Right lobe of liver (tissue), 4 donors: ENCODE measurements around the gene LPIN1.

Source experiments
- POLR2A ChIP-seq: fragments of 450-650 bp; IDR thresholded peaks from one replicate; pipeline ENCODE4 v1.6.1; 2017; ENCODE audit warnings: antibody characterized with exemption, mild to moderate bottlenecking
- TF ChIP-seq, protein P1 (sequence below), 4 donors: fragments of 200-600 bp in 3 of 4; fragments of 450-650 bp in 1 of 4; IDR thresholded peaks; one replicate each; pipeline versions ENCODE4 v1.5.1 to v1.8.0; 2016 to 2022; ENCODE audit warnings: antibody characterized with exemption in 4 of 4, mild to moderate bottlenecking in 2 of 4
- donor health status: DM: no; HTN: no; CAD: no.
- donor health status: DM: no; HTN: no; CAD: no.
- donor health status: DM: no; HTN: yes; CAD: no.

DNA sequence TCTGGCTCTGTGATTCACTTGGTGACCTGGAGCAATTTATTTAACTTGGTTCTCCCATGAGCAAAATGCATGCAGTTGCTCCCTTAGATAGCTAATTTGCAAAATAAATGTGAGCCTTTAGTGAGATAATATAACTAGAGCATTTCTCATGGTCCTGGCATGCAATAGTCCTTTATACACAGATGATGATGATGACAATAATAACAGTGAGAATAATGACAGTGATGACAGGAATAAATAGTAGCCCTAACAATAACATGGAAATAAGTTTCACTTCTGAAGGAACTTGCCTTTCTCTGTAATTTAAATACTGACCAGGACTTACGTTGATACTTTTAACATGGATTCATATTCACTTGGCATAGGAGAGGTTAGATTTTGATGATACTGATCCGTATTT, 49.2 kb downstream of the LPIN1 start:
- TF ChIP-seq, protein P1, sequence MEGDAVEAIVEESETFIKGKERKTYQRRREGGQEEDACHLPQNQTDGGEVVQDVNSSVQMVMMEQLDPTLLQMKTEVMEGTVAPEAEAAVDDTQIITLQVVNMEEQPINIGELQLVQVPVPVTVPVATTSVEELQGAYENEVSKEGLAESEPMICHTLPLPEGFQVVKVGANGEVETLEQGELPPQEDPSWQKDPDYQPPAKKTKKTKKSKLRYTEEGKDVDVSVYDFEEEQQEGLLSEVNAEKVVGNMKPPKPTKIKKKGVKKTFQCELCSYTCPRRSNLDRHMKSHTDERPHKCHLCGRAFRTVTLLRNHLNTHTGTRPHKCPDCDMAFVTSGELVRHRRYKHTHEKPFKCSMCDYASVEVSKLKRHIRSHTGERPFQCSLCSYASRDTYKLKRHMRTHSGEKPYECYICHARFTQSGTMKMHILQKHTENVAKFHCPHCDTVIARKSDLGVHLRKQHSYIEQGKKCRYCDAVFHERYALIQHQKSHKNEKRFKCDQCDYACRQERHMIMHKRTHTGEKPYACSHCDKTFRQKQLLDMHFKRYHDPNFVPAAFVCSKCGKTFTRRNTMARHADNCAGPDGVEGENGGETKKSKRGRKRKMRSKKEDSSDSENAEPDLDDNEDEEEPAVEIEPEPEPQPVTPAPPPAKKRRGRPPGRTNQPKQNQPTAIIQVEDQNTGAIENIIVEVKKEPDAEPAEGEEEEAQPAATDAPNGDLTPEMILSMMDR (IDR thresholded peaks at IDR 0.05) = no peak
- TF ChIP-seq POLR2A = no peak
